Esophagus muscularis mucosa (tissue), 4 donors: ENCODE measurements around the gene GASK1A. TPM values are rescaled to one million over a fixed set of nuclear protein-coding genes. Genes with fewer than 3 reads are reported as not detected.
A peak's percentile ranks its signal among the peaks of the same experiment; 100 is the strongest.

Source experiments
- DNase-seq: peaks from one replicate; pipeline ENCODE4 v3.0.0-alpha.2; 2017; ENCODE audit errors: extremely low spot score
- H3K27ac ChIP-seq, 4 donors: fragments of 200-600 bp; sonication (generic); replicated peaks in 1 of 4; 1 replicate in 3 of 4; 2 replicates in 1 of 4; pipeline ENCODE4 v1.5.1; 2016 to 2019; ENCODE audit warnings: mild to moderate bottlenecking in 1 of 4
- H3K27me3 ChIP-seq, 4 donors: fragments of 200-600 bp; sonication (generic); one replicate each; pipeline versions ENCODE4 v1.5.1 to v1.6.0; 2016 to 2019
- H3K36me3 ChIP-seq, 4 donors: fragments of 200-600 bp; sonication (generic); one replicate each; pipeline ENCODE4 v1.5.1; 2016 to 2019
- H3K4me1 ChIP-seq, 4 donors: fragments of 200-600 bp; sonication (generic); one replicate each; pipeline ENCODE4 v1.5.1; 2016 to 2019
- H3K4me3 ChIP-seq, 4 donors: fragments of 200-600 bp; sonication (generic); 1 replicate in 2 of 4; 2 replicates in 2 of 4; pipeline ENCODE4 v1.5.1; 2016 to 2019; ENCODE audit warnings: mild to moderate bottlenecking in 4 of 4, moderate library complexity in 1 of 4
- H3K9me3 ChIP-seq, 4 donors: fragments of 200-600 bp; sonication (generic); 1 replicate in 3 of 4; 2 replicates in 1 of 4; pipeline ENCODE4 v1.5.1; 2016 to 2019
- EP300 ChIP-seq: sonication (generic); formaldehyde crosslinking; IDR thresholded peaks from one replicate; pipeline ENCODE4 v1.6.1; 2017; ENCODE audit warnings: antibody characterized with exemption
- POLR2A ChIP-seq: fragments of 450-650 bp; IDR thresholded peaks from one replicate; pipeline ENCODE4 v1.6.1; 2017; ENCODE audit warnings: antibody characterized with exemption, moderate library complexity, mild to moderate bottlenecking, low read depth
- POLR2AphosphoS5 ChIP-seq, 2 donors: sonication (generic); formaldehyde crosslinking; IDR thresholded peaks; one replicate each; pipeline ENCODE4 v1.6.1; 2017; ENCODE audit warnings: antibody characterized with exemption in 2 of 2
- WGBS: methylation state at CpG from one replicate; pipeline ENCODE4 v1.1.5; 2018; 5-methylcytosine and 5-hydroxymethylcytosine counted together
- intact Hi-C: fragments of 100-400 bp; cut with DNase I; formaldehyde crosslinking; loops from one replicate; pipeline ENCODE4 v1.15.1; 2023
- total RNA-seq, 4 donors: library from RNA; depleted of rRNA; stranded (reverse); fragments of >200 nt; gene quantifications; one replicate each; pipeline versions ENCODE4 v1.1.0 to v1.2.1, GENCODE V29; 2016
- TF ChIP-seq, protein P1 (sequence below), 3 experiments: fragments of 200-600 bp in 2 of 3; fragments of 450-650 bp in 1 of 3; sonication (generic) in 2 of 3; IDR thresholded peaks; one replicate each; pipeline ENCODE4 v1.5.1; 2017 to 2019; ENCODE audit warnings: antibody characterized with exemption in 3 of 3, mild to moderate bottlenecking in 2 of 3, moderate library complexity in 1 of 3

Gene GASK1A
- total RNA-seq, 4 donors from 2014 or later = 10.2 to 22.1 (median 15.8) TPM

DNA sequence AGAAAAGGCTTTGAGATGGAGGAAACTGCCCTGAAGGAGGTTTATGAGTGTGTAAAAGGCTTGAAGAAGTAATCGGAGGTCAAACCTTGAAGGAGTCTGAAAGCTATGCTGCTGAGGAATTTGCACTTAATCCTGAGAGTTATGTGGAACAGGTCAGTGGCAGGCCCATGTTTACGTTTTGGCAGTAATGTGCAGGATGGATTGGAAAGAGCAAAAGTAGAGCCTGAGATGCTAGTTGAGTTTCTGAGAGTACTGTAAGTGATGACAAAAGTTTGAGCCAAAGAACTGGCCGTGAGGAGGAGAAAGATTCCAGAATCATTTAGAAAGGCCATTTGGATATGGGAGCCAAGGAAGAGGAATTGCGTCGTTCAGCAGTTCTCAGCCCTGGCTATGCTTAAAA is 3.2 kb upstream of the GASK1A start:
- peaks cover 0 to 2% (median 0%) of the 10 kb centered on the region in 4 donors for H3K27me3 ChIP-seq
- peaks cover 14 to 27% (median 24%) of the 10 kb centered on the region in 4 donors for H3K4me1 ChIP-seq
- 92% methylated on average over 5 of the region's 5 CpGs for WGBS
- DNase-seq = no peak
- intact Hi-C loops = no loop called here
- H3K27ac ChIP-seq = no peak overlapping the region
- H3K9me3 ChIP-seq = no peaks in the 10 kb centered on the region
- H3K4me3 ChIP-seq = no peak overlapping the region
- no peaks in the 10 kb centered on the region for H3K36me3 ChIP-seq
- no peak for TF ChIP-seq POLR2A
- TF ChIP-seq, protein P1, sequence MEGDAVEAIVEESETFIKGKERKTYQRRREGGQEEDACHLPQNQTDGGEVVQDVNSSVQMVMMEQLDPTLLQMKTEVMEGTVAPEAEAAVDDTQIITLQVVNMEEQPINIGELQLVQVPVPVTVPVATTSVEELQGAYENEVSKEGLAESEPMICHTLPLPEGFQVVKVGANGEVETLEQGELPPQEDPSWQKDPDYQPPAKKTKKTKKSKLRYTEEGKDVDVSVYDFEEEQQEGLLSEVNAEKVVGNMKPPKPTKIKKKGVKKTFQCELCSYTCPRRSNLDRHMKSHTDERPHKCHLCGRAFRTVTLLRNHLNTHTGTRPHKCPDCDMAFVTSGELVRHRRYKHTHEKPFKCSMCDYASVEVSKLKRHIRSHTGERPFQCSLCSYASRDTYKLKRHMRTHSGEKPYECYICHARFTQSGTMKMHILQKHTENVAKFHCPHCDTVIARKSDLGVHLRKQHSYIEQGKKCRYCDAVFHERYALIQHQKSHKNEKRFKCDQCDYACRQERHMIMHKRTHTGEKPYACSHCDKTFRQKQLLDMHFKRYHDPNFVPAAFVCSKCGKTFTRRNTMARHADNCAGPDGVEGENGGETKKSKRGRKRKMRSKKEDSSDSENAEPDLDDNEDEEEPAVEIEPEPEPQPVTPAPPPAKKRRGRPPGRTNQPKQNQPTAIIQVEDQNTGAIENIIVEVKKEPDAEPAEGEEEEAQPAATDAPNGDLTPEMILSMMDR (IDR thresholded peaks at IDR 0.05) = no peak

DNA sequence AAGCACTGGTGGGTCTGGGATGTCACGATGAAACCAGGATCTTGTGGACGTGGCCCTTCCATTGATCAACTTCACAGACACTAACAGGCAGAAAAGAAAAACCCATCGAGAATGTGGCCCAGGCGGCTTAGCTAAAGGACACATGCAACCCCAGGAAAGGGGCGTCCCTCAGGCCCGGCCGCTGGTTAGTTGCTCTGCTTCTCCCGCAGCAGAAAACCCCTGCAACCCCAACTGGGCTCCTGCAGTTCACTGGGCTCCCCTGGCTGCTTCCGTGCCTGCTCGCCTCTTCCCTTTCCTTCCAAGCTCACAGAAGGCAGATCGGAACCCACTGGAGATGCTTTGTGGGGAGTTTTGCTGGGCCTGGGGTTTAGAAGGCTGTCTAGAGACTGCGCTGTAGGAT is 1.1 kb downstream of the GASK1A start:
- H3K27ac ChIP-seq = peak overlapping the region in 3 of 4 donors; percentile 68 to 77 (median 68)

DNA sequence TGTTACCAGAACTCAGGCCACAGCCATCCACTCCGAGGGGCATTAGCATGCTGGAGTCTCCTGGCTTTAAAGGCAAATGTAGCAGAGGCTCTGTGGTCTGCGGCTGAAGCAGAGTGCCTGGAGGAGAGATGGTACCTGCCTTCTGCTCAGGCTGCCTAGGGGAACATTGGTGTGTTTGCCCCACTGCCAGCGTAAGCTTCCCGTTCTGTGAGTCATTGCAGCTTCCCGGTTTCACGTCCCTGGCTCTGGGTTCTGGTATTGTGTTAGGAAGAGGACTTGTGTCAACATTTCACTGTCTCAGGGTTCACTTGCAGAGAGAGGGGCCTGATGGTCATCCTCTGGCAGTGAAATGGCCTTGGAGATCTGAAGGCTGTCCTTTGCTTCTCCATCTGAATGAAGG is 1.8 kb downstream of the GASK1A start:
- Histone ChIP-seq H3K4me1 (peaks cover 14 to 34% (median 25%) of the 10 kb centered on the region in 4 donors), H3K4me3 (peak overlapping the region; percentile 60 to 76 (median 68)), H3K27me3 (peaks cover 0 to 2% (median 0%) of the 10 kb centered on the region in 4 donors), H3K36me3 (no peaks in the 10 kb centered on the region), H3K9me3 (no peaks in the 10 kb centered on the region), H3K27ac (peak overlapping the region in 2 of 4 donors; percentile 68 to 77)
- intact Hi-C loops = no loop called here
- 77% methylated on average over 2 of the region's 6 CpGs for WGBS
- DNase-seq = no peak
- TF ChIP-seq POLR2AphosphoS5 (IDR thresholded peaks at IDR 0.05) (peak in 1 of 2 donors; percentile 57), POLR2A (no peak)

More for the DNA sequence above, 1.1 kb downstream of the GASK1A start:
- no peak for DNase-seq
- H3K36me3 ChIP-seq = no peaks in the 10 kb centered on the region
- H3K4me1 ChIP-seq = peaks cover 14 to 34% (median 25%) of the 10 kb centered on the region in 4 donors
- peak overlapping the region; percentile 60 to 76 (median 68) for H3K4me3 ChIP-seq
- H3K27me3 ChIP-seq = peaks cover 0 to 2% (median 0%) of the 10 kb centered on the region in 4 donors
- TF ChIP-seq POLR2AphosphoS5 (IDR thresholded peaks at IDR 0.05) (no peak), POLR2A (no peak), EP300 (no peak)
- TF ChIP-seq, protein P1 (IDR thresholded peaks at IDR 0.05) = no peak
- H3K9me3 ChIP-seq = no peaks in the 10 kb centered on the region
- 88% methylated on average over 12 of the region's 12 CpGs for WGBS
- intact Hi-C loops = no loop called here

DNA sequence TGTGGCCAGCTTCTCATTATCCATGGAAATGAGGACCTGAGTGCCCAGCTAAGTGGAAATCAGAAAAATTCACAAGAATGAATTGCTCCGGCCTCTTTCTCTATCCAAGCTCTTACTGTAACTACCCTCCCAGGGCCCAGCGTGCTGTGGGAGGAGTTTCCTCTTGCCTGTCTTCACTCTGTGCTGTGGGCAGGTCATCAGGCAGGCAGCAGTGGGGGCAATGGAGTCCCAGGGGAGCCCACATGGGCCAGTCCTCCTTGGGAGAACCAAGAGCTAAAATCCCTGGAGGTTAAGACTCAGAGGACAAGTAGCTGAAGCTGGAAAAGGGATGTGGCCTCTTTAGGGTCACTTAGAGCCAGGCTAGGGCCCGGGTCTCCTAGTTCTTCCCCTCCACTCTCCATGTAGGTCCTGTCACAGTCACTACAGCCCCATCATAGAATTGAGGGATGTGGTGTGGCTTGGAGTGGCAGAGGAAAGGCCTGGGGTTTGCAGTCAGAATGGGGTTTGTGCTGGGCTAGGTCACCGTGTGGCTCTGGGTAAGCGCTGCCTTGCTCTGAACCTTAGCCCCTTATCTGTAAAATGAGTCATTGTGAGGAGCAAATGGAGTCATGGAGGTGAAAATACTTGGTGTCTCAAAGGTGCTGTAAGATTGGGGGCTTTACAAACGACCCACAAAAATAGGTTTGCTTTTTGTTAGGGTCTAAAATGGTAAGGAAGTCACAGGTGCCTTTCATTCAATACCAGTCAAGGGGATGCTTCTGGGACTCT is 3.7 kb downstream of the GASK1A start:
- Histone ChIP-seq H3K4me3 (no peak overlapping the region), H3K9me3 (no peaks in the 10 kb centered on the region), H3K36me3 (no peaks in the 10 kb centered on the region), H3K27me3 (peaks cover 0 to 2% (median 0%) of the 10 kb centered on the region in 4 donors), H3K4me1 (peaks cover 14 to 34% (median 25%) of the 10 kb centered on the region in 4 donors), H3K27ac (no peak overlapping the region)
- DNase-seq = no peak
- intact Hi-C loops = no loop called here
- 91% methylated on average over 5 of the region's 6 CpGs for WGBS
- TF ChIP-seq, protein P1 (IDR thresholded peaks at IDR 0.05) = no peak
- TF ChIP-seq POLR2AphosphoS5 (IDR thresholded peaks at IDR 0.05) (no peak), EP300 (no peak), POLR2A (no peak)

DNA sequence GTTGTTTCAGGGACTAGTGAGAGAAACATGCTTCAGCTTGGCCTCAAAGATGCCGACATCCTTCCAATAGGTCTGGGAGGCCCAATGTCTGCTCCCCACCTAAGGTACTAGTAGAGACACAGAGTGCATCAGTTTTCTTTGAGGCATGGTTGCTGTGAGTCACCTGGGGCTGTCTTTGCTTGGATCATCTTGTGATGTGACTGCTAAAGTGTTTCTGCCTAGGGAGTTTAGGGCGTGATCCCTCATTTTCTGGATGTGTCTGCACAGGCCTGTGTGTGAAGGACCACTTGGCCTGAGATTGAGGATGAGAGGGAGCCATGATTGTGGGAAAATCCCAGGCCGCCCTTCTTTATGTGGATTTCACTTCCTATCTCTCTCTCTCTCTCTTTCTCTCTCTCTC is 4.8 kb downstream of the GASK1A start:
- Histone ChIP-seq H3K4me1 (peaks cover 13 to 27% (median 20%) of the 10 kb centered on the region in 4 donors), H3K36me3 (no peaks in the 10 kb centered on the region), H3K9me3 (no peaks in the 10 kb centered on the region), H3K27ac (no peak overlapping the region), H3K4me3 (no peak overlapping the region), H3K27me3 (peaks cover 0 to 2% (median 0%) of the 10 kb centered on the region in 4 donors)
- WGBS = 93% methylated on average over 3 of the region's 3 CpGs
- no peak for DNase-seq
- intact Hi-C loops = no loop called here
- TF ChIP-seq EP300 (no peak), POLR2AphosphoS5 (IDR thresholded peaks at IDR 0.05) (no peak), POLR2A (no peak)
- TF ChIP-seq, protein P1 (IDR thresholded peaks at IDR 0.05) = no peak
